ENCODE data around the gene ZCCHC4.

ZCCHC4 gene

DNA sequence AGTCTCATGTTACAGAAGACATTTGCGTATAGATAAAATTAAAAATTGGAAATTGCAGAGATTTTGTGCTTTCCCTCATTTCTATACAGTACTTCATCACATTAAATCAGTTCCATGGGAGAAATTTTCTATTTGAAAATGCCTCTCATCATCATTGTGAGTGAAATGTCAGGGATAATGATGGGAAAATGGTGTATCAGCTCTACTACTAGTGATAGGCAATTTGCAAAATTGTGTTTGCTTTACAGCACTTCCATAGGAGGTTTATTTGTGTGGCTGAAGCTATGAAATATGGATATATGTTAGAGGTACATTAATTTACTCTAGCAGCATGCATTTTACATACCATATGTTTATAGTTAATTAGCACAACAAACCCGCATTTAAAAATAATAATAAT, 43.5 kb downstream of the ZCCHC4 start:
- DNase-seq (ENCODE audit: low read depth) = no peak
- TF ChIP-seq, protein P1, sequence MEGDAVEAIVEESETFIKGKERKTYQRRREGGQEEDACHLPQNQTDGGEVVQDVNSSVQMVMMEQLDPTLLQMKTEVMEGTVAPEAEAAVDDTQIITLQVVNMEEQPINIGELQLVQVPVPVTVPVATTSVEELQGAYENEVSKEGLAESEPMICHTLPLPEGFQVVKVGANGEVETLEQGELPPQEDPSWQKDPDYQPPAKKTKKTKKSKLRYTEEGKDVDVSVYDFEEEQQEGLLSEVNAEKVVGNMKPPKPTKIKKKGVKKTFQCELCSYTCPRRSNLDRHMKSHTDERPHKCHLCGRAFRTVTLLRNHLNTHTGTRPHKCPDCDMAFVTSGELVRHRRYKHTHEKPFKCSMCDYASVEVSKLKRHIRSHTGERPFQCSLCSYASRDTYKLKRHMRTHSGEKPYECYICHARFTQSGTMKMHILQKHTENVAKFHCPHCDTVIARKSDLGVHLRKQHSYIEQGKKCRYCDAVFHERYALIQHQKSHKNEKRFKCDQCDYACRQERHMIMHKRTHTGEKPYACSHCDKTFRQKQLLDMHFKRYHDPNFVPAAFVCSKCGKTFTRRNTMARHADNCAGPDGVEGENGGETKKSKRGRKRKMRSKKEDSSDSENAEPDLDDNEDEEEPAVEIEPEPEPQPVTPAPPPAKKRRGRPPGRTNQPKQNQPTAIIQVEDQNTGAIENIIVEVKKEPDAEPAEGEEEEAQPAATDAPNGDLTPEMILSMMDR (IDR thresholded peaks at IDR 0.05; ENCODE audit: low read length, missing control alignments) = no peak
- H3K4me3 ChIP-seq (replicated peaks; ENCODE audit: low read depth, low read length) = no peak overlapping the region

DNA sequence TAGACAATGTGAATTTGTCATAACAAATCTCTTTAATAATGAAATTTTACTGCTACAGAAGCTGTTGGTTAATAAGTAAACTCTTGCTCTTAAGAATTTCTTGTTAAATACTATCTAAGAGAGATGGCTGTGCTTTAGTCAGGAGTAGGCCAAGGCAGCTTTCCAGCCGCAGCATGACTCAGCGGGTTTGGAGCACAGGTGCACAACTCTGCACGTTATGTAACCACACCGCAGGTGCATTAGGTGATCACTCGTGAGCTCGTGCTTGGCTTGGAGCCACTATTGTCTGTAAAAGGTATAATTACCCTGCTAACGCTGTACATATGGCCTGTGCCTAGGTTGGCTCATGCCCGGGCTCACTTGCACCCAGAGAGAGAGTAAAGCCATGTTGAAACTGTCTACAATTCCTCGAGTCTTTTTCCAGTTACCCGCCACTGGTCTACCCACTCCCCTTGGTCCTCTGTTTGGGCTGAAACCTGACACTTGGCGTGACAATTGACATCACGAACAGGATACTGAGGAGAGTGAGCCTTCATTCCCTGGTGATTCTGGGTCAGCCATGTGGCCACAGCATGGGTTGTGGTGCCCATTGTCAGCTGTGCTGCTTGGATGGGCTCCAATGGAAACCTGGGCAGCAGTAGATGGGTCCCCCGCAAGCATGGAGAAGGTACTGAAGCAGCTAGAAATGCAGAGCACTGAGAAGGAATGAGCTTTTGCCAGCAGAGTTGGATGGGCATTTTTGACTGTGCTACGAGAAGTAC, 46.1 kb downstream of the ZCCHC4 start:
- H3K4me3 ChIP-seq (replicated peaks; ENCODE audit: low read depth, low read length) = no peak overlapping the region
- TF ChIP-seq, protein P1 (IDR thresholded peaks at IDR 0.05; ENCODE audit: low read length, missing control alignments) = no peak
- DNase-seq (ENCODE audit: low read depth) = no peak

DNA sequence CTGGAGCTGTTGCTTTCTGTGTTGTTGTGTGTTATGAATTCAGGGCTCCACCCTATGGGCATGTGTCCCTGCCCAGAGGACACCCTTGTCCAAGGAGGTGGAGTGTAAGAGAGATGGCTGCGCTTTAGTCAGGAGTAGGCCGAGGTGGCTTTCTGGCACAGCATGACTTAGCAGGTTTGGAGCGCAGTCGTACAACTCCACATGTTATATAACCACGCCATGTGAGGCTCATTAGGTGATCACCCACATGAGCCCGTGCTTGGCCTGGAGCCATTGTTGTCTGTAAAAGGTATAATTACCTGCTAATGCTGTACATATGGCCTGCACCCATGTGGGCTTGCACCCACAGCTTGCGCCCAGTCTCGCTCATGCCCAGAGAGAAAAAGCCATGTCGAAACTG, 48.7 kb downstream of the ZCCHC4 start:
- no peak overlapping the region for H3K4me3 ChIP-seq (replicated peaks; ENCODE audit: low read depth, low read length)
- TF ChIP-seq, protein P1 (IDR thresholded peaks at IDR 0.05; ENCODE audit: low read length, missing control alignments) = no peak
- DNase-seq (ENCODE audit: low read depth) = no peak

DNA sequence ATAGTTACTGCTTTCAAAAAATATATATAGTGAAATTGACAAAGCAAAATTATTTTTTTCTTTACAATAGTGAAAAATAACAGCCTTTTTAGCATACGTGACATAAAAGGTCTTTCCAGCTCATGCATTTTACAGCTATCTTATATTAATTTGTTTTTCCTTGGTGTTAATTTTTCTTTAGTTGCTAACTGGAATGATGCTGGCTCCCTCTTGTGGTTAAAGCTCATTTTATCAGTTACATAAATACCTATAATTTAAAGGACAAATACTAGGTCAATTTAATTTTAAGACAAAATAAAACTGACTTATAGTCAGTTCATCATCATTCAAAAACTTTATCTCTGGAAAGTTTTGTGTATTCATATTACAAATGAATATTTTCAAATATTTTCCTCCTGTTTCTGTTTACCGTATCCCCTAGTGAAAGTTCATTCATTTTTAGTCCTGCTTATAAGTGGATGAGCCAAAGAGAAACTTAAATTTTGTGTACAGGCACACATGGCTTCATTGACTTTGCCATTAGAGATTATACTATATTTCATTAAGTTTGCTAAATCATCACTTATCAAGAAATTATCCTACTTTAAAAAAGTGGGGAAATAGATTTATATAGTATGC, 54.5 kb downstream of the ZCCHC4 start:
- no peak overlapping the region for H3K4me3 ChIP-seq (replicated peaks; ENCODE audit: low read depth, low read length)
- TF ChIP-seq, protein P1 (IDR thresholded peaks at IDR 0.05; ENCODE audit: low read length, missing control alignments) = peak; percentile 60
- peak; percentile 72 for DNase-seq (ENCODE audit: low read depth)

DNA sequence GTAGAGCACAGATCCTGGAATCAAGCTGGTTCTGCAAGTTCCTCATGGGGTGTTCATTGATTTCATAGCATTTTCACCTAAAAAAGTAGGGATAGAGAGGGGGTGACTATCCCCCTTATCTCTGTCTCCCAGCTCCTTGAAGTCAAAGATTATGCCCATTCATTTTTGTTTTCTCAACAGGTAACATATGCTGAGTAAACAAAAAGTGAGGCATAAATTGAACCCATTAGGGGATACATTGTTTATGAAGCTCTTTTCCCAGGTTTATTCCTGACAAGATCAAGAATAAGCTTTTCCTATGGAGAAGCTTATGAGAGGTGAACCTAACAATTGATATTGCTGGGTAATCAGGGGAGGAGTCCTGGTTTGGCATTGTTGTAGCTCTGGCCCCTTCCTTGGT, 55.3 kb downstream of the ZCCHC4 start:
- TF ChIP-seq, protein P1 (IDR thresholded peaks at IDR 0.05; ENCODE audit: low read length, missing control alignments) = no peak
- DNase-seq (ENCODE audit: low read depth) = no peak
- no peak overlapping the region for H3K4me3 ChIP-seq (replicated peaks; ENCODE audit: low read depth, low read length)

DNA sequence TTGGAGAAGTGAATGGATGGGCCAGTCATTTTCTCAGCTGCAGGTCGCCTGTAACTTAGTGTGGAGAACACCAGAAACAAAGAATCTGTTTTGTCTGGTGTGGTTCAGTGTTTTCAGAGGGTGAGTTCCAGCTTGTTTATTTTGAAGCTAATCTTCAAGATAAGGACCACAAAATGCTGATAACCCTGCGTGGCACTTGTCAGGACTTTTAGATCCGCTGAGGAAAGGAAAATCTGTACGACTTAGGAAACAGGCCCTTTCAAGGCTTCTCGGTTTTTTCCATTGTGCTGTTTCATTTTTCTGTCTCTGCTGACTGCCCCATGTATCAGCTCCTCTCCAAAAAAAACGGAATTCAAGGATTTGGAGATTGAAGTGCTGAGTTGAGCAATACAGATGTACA, 55.7 kb downstream of the ZCCHC4 start:
- DNase-seq (ENCODE audit: low read depth) = peak; percentile 5
- TF ChIP-seq, protein P1 (IDR thresholded peaks at IDR 0.05; ENCODE audit: low read length, missing control alignments) = no peak
- no peak overlapping the region for H3K4me3 ChIP-seq (replicated peaks; ENCODE audit: low read depth, low read length)
